GM19372 (cell line): ENCODE results near the gene CITED1.

ENCODE experiments used
- ATAC-seq: cut with Tn5 transposase; IDR thresholded peaks from one replicate; pipeline ENCODE4 v1.9.1; 2021; ENCODE audit warnings: mild to moderate bottlenecking, low read depth, moderate library complexity; ENCODE audit not compliant: unreplicated experiment

Gene CITED1

DNA sequence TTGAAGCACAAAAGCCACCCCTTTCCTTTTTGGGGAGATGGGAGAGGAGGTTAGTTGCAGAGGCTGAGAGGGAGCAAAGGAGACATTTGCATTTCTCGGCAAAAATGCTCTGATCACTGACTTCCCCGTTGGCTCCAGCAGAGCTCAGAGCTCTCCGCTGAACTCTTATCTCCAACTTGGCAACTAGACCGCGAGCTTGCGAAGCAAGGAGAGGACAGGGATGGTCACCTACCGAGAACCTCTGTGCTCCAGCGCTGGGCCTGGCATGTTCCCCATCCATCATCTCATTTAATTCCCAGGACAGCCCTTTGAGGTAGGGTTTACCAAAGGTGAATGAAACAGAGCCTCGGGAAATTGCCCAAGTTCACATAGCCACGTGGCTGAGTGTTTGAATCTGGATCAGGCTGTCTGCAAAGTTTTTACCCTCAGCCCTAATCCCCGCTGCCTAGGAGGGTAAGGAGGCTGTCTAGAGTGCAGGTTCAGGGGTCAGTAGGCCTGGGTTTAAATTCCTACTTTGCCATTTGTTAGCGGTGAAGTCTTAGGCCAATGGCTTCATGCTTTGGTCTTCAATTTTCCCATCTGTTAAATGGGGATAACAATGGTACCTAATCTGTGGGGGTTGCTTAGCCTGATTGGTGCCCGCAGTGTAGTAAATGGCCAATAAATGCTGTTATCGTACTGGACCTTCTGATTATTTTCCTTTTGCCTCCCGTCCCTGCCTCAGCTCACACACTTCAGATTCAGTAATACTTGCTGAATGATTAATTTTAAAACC is 3.8 kb upstream of the CITED1 start:
- no peak for ATAC-seq

DNA sequence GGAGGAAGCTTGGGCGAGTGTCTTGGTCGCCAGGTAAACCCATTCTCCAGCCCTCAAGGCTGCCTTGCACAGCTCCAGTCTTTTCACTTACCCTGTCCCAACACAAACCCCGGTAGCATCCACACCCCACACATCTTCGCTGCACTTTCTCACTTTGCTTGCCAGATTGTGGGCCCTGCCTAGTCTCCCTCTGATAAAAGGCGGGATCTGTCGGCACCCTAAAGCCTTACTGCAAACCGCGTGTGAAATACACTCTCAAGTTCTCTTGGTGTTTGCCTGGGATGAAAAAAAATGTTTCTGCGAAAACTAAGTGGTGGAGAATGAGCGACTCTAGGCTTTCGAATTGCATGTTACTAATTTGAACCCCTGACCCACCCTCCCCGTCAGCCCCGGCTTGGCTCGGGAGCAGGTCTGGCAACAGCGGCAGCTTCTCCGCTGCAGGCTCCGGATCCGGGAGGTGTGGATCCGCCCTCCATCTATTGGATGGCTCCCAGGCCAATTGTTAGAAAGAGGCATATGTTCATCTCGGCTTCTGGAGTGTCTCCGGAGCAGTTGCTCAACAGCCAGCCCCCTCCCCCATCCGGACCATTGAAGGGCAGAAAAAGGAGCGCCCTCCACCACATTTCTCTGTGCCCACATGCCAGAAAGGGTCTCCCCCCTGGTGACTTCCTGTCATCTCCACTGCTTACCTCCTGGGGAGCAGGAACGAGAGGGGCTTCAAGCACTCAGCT is 3.0 kb upstream of the CITED1 start:
- ATAC-seq: no peak

GRCh38 chrX:72308209-72308565 is 2.5 kb upstream of the CITED1 start:
- ATAC-seq: no peak

GRCh38 chrX:72307646-72308051 is 1.9 kb upstream of the CITED1 start:
- ATAC-seq: no peak

GRCh38 chrX:72306851-72307645 is 1.3 kb upstream of the CITED1 start:
- no peak for ATAC-seq

GRCh38 chrX:72306085-72306801 is 529 bp upstream of the CITED1 start:
- no peak for ATAC-seq

- no peak for ATAC-seq
Measured at GRCh38 chrX:72304877-72305276, 837 bp downstream of the CITED1 start.

DNA sequence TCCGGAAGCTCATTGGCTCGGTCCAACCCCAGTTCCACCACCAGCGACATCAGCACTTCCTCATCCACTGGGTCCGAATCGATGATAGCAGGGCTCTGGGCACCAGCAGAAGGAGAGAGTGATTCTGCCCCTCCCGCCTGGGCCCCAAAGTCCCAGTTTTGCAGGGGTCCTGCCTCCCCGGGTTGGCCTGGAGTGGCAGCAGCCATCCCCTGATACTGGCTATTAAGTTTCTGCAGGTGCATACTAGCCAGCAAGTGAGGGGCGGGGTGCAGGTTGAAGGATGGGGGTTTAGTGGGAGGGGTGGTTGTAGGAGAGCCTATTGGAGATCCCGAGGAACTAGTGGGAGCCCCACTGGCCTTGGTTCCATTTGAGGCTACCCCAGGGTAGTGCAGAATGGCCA is 3.9 kb downstream of the CITED1 start:
- ATAC-seq: no peak

- no peak for ATAC-seq
Measured at GRCh38 chrX:72299891-72300630, 5.7 kb downstream of the CITED1 start.

DNA sequence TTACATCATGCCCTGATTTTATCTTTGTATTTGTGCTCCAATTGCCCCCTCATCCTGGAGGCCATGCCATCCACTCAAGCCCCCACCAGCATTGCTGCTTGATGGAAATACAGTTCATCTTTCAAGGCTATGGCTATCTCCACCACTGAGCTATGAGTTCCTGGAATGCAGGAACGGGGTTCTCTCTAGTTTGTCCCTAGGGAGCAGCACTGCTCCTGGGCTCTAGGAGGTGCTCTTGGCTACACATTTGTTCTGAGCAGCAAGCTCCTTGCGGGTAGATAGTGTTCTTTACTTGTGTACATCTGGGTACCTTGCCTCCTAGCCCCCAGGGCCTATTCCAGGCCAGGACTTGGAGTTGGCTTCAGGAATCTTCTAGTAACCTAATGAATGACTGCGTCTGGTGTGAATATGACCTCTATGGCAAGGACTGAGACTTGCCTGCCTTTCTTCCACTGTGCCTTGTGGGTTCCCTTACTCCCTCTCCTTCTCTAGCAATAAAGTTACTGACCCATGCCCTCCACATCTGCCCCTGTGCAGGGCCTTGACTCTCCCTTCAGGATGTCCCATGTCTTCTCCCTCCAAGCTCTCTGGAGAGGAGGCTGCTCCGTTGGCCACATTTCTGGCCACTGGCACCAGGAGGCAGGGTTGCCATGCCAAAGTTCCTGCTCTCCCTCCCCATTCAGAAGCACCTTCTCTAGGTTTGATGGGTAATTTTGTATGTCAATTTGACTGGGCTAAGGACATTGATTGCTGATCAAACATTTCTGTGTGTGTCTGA is 7.6 kb downstream of the CITED1 start:
- peak; percentile 57 for ATAC-seq

DNA sequence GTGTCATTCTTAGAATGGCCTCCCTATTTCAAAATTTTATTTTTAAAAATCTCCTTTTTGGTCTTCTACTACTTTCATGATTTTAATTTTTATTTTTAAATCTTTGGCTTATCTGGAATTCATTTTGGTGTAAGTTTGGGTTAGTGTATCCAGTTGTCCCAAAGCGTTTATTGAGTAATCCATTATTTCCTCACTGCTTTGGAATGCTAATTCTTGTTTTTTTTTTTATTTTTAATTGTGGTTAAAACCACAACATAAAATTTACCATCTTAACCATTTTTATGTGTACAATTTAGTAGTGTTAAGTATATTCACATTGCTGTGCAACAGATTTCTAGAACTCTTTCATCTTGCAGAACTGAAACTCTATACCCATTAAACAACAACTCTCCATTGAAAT is 8.7 kb downstream of the CITED1 start:
- ATAC-seq: no peak

- no peak for ATAC-seq
Measured at GRCh38 chrX:72295745-72296144, 10.0 kb downstream of the CITED1 start.

- no peak for ATAC-seq
Measured at GRCh38 chrX:72294497-72294896, 11.2 kb downstream of the CITED1 start.

GRCh38 chrX:72282302-72282701 is 23.4 kb downstream of the CITED1 start:
- no peak for ATAC-seq

DNA sequence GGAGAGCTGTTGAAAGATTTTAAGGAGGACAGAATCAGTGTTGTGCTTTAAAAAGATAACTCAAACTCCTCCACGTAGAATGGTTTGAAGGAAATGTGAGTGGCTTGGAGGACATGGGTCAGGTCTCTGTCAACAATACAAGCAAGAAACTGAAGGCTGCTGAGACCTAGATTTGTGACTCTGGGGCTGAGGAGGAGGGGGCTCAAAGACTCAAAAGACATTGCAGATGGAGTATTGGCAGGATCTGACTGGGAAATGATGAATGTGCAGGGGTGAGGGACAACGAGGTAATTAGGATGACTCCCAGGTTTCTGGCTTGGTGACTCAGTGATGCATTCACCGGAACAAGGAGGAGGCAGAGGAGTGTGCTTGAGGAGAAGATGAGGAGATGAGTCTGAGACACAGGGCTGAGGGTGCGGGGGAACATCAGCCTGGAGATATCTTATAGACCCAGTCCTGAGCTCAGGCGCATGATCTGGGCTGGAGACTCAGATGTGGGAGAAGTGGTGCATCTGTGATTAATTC is 25.3 kb downstream of the CITED1 start:
- no peak for ATAC-seq

DNA sequence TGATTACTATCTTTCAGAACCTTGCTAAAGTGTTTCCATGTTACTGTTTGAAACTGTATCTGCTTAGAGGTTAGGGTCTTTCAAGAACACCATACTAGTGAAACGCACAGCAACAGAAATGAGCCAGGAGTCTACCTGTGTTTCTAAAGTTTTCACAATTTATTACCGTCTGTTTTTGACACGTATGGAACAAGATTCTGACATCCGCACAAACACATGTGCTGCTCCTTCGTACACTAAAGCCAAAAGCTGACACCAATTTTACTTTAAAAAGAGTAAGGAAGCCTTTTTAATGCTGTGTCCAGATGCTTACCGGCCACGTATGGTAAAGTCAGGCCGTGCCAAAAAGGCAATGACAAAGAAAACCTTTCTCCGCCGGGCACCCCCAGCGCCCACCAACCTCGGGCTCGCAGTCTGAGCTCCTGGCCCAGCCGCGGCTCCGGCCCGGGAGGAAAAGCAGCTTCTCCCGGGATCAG is 29.2 kb downstream of the CITED1 start:
- ATAC-seq: no peak

- no peak for ATAC-seq
Measured at GRCh38 chrX:72274526-72274925, 31.2 kb downstream of the CITED1 start.

DNA sequence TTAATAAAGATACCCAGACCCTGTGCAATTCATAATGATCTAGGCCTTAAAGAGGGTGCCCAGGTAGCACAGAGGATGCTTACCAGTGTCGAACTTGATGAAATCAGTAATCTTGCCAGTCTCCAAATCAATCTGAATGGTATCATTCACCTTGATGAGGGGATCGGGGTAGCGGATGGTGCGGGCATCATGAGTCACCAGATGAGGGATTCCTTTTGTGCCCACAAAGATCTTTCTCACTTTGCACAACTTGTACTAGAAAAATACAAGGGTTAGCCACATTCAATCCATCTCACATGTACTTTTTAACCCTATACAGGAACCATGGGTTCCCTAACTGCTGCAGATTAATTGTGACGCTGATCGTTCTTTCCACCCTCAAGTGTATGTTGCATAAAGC is 32.0 kb downstream of the CITED1 start:
- no peak for ATAC-seq

DNA sequence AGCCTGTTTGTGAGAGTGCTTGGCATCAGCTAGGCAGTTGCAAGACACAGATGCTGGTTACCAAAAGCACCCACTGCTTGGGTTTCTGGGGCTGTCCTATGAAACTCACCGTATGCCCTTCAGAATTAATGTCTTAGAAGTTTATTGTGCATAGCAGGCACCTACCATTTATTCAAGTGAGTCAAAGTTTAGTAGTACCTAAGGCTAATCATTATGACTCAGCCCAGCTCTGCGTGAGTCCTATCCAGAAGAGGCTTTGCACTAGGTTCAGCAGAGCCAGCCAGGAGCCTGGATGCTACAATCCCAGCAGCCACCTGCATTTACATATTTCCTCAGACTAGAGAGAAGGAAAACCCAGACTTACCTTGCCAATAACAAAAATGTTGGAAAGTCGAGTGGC is 32.8 kb downstream of the CITED1 start:
- no peak for ATAC-seq
